Measurements from ENCODE around the gene MSH3.
"Not testable (repeated sequence)": the region's sequence is repeated elsewhere in the genome, so short reads cannot be mapped to it uniquely, and the experiment has no call there.

The MSH3 gene

GRCh38 chr5:80659106-80659505 lies 4.7 kb downstream of the MSH3 start:
- no peak for DNase-seq

GRCh38 chr5:80660661-80661060 lies 6.2 kb downstream of the MSH3 start:
- not testable (repeated sequence) for DNase-seq

- no peak for DNase-seq
Measured at GRCh38 chr5:80662108-80662507, 7.7 kb downstream of the MSH3 start.

GRCh38 chr5:80665057-80665456 lies 10.6 kb downstream of the MSH3 start:
- DNase-seq: no peak

- no peak for DNase-seq
Measured at GRCh38 chr5:80667384-80667783, 12.9 kb downstream of the MSH3 start.

- no peak for DNase-seq
Measured at GRCh38 chr5:80668016-80668969, 13.8 kb downstream of the MSH3 start.

- peak; percentile 35 for DNase-seq
Measured at GRCh38 chr5:80672140-80672736, 17.8 kb downstream of the MSH3 start.

GRCh38 chr5:80676706-80677105 lies 22.3 kb downstream of the MSH3 start:
- DNase-seq: no peak

- DNase-seq: no peak
Measured at GRCh38 chr5:80686757-80687156, 32.3 kb downstream of the MSH3 start.

GRCh38 chr5:80688648-80689420 lies 34.4 kb downstream of the MSH3 start:
- DNase-seq: no peak

- DNase-seq: no peak
Measured at GRCh38 chr5:80689627-80690026, 35.2 kb downstream of the MSH3 start.

GRCh38 chr5:80695666-80696065 lies 41.2 kb downstream of the MSH3 start:
- DNase-seq: no peak

GRCh38 chr5:80696450-80696849 lies 42.0 kb downstream of the MSH3 start:
- DNase-seq: no peak

GRCh38 chr5:80697100-80697499 lies 42.6 kb downstream of the MSH3 start:
- no peak for DNase-seq

GRCh38 chr5:80698369-80698768 lies 43.9 kb downstream of the MSH3 start:
- DNase-seq: no peak

- DNase-seq: no peak
Measured at GRCh38 chr5:80701597-80701996, 47.1 kb downstream of the MSH3 start.

- no peak for DNase-seq
Measured at GRCh38 chr5:80703291-80703690, 48.8 kb downstream of the MSH3 start.

- no peak for DNase-seq
Measured at GRCh38 chr5:80703747-80704146, 49.3 kb downstream of the MSH3 start.

- no peak for DNase-seq
Measured at GRCh38 chr5:80704221-80704620, 49.8 kb downstream of the MSH3 start.

- no peak for DNase-seq
Measured at GRCh38 chr5:80705216-80705769, 50.8 kb downstream of the MSH3 start.

- no peak for DNase-seq
Measured at GRCh38 chr5:80705801-80706200, 51.3 kb downstream of the MSH3 start.

- no peak for DNase-seq
Measured at GRCh38 chr5:80706835-80707447, 52.5 kb downstream of the MSH3 start.

GRCh38 chr5:80707645-80708044 lies 53.2 kb downstream of the MSH3 start:
- DNase-seq: no peak

Data from NCI-H345 (cell line).